ENCODE results near the gene ADRA2C. TPM values are rescaled to one million over a fixed set of nuclear protein-coding genes. Genes with fewer than 3 reads are reported as not detected.

ADRA2C gene
- total and polyA plus RNA-seq, 9 of the 15 experiments (the other 6 are each of a cell fraction or from before 2014, with no cell fraction given) = 0.06 to 0.58 (median 0.14) TPM; not detected in 2

- ChIA-PET POLR2A (no interaction called here), CTCF (ENCODE audit: low intra/inter-chr PET ratio) (no interaction called here)
- intact Hi-C loops (cut with micrococcal nuclease) (no loop called here), in situ Hi-C loops (cut with MboI) (loop anchor here (10.0 kb wide), 1 partner anchor 168 kb away; no protein-coding TSS in a partner anchor)
- no peak for ATAC-seq
- Histone ChIP-seq H3K4me3 (no peak overlapping the region), H3K9ac (ENCODE audit: insufficient read depth in 1 of 2, low read depth in 2 of 2, low read length in 2 of 2) (no peak overlapping the region), H3K36me3 (ENCODE audit: control insufficient read depth, insufficient read depth, low read length) (no peaks in the 10 kb centered on the region), H3K9me3 (replicated peaks; ENCODE audit: control insufficient read depth, insufficient read depth, low read depth, low read length) (no peaks in the 10 kb centered on the region), H3K27me3 (ENCODE audit: control insufficient read depth in 2 of 2, insufficient read depth in 2 of 2, low read length in 2 of 2) (peaks cover 25 to 62% of the 10 kb centered on the region in 2 experiments; a peak in 4 of 5 replicates), H3K9me1 (ENCODE audit: control insufficient read depth, insufficient read depth, low read length) (no peaks in the 10 kb centered on the region), H4K20me1 (replicated peaks; ENCODE audit: control insufficient read depth, insufficient read depth, low read length) (peaks cover 14% of the 10 kb centered on the region; the same call in 1 of the 2 replicates), H3K79me2 (ENCODE audit: control insufficient read depth, insufficient read depth, low read length) (no peaks in the 10 kb centered on the region), H3K4me1 (replicated peaks in 1 of 2; ENCODE audit: control insufficient read depth in 2 of 2, insufficient read depth in 2 of 2, low read length in 2 of 2) (peaks cover 4 to 28% of the 10 kb centered on the region in 2 experiments; a peak in 3 of 5 replicates), H3K27ac (ENCODE audit: extremely low read depth, low read depth, low read length) (no peak overlapping the region), H3K4me2 (ENCODE audit: insufficient read depth, low read length) (no peak overlapping the region), H2AFZ (ENCODE audit: low read depth, low read length) (no peak overlapping the region)
- DNase-seq (ENCODE audit: extremely low read depth in 1 of 4, low spot score in 3 of 4) = no peak
- BruUV-seq (replicated peaks) = no TSS peak
- WGBS (ENCODE audit: insufficient coverage, low coverage, missing lambda C conversion rate) = 4% methylated on average over 5 of the region's 5 CpGs
- FAIRE-seq = no peak
- TF ChIP-seq JUND (IDR thresholded peaks at IDR 0.05; ENCODE audit: borderline replicate concordance, low read depth, low read length) (no peak), JUND (tag; IDR thresholded peaks at IDR 0.05; ENCODE audit: borderline replicate concordance, low read depth, low read length) (no peak), ZNF12 (CRISPR knock-in tag; IDR thresholded peaks at IDR 0.05) (no peak), MGA (IDR thresholded peaks at IDR 0.05) (no peak), CCNT2 (IDR thresholded peaks at IDR 0.05; ENCODE audit: borderline replicate concordance, extremely low read depth, insufficient read length, low read depth, low read length) (no peak), XRCC4 (IDR thresholded peaks at IDR 0.05; ENCODE audit: extremely low read depth, insufficient read depth, insufficient read length) (no peak), ZNF699 (CRISPR knock-in tag; IDR thresholded peaks at IDR 0.05; ENCODE audit: insufficient replicate concordance) (no peak), KHSRP (IDR thresholded peaks at IDR 0.05) (no peak)
- TF ChIP-seq, protein P1, sequence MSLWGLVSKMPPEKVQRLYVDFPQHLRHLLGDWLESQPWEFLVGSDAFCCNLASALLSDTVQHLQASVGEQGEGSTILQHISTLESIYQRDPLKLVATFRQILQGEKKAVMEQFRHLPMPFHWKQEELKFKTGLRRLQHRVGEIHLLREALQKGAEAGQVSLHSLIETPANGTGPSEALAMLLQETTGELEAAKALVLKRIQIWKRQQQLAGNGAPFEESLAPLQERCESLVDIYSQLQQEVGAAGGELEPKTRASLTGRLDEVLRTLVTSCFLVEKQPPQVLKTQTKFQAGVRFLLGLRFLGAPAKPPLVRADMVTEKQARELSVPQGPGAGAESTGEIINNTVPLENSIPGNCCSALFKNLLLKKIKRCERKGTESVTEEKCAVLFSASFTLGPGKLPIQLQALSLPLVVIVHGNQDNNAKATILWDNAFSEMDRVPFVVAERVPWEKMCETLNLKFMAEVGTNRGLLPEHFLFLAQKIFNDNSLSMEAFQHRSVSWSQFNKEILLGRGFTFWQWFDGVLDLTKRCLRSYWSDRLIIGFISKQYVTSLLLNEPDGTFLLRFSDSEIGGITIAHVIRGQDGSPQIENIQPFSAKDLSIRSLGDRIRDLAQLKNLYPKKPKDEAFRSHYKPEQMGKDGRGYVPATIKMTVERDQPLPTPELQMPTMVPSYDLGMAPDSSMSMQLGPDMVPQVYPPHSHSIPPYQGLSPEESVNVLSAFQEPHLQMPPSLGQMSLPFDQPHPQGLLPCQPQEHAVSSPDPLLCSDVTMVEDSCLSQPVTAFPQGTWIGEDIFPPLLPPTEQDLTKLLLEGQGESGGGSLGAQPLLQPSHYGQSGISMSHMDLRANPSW (CRISPR knock-in tag; IDR thresholded peaks at IDR 0.05) = no peak
Measured at GRCh38 chr4:3777033-3777390, 10.8 kb downstream of the ADRA2C start.

Measured in K562 (cell line).